Panc1 (cell line): ENCODE data around the gene VAC14.

Experiments used
- CTCF ChIP-seq: fragments of 450-650 bp; IDR thresholded peaks from 2 replicates; pipeline ENCODE4 v1.5.1; 2017; ENCODE audit warnings: mild to moderate bottlenecking
- SIN3A ChIP-seq: IDR thresholded peaks from 2 replicates; pipeline ENCODE4 v1.6.1; 2012; ENCODE audit warnings: low read depth, mild to moderate bottlenecking, low read length, moderate library complexity, borderline replicate concordance; ENCODE audit not compliant: insufficient read depth
- TCF7L2 ChIP-seq: IDR thresholded peaks from 2 replicates; pipeline ENCODE4 v1.6.1; 2011; ENCODE audit warnings: mild to moderate bottlenecking, low read depth, low read length, inconsistent platforms

- TF ChIP-seq CTCF, result no peak
- no peak for TF ChIP-seq SIN3A
- no peak for TF ChIP-seq TCF7L2
These were observed 154.4 kb downstream of the VAC14 start, which contains the start of gene IL34 for GRCh38 chr16:70646260-70647241.
